ENCODE measurements around the gene CAMK2B.

The CAMK2B gene

GRCh38 chr7:44325201-44325671 is at the start of gene CAMK2B:
Gene CAMK2B, minus strand, starts transcription at chr7:44325594. Its CDS starts 173 bp downstream, at chr7:44325421.
- DNase-seq, result no peak

GRCh38 chr7:44374007-44374763 is 48.8 kb upstream of the CAMK2B start:
- no peak for DNase-seq

- no peak for DNase-seq
These were observed 48.0 kb upstream of the CAMK2B start for GRCh38 chr7:44373418-44373740.

- peak; percentile 41 for DNase-seq
These were observed 47.4 kb upstream of the CAMK2B start for GRCh38 chr7:44372560-44373417.

GRCh38 chr7:44368885-44369284 is 43.5 kb upstream of the CAMK2B start:
- no peak for DNase-seq

- DNase-seq, result no peak
These were observed 43.1 kb upstream of the CAMK2B start for GRCh38 chr7:44368455-44368854.

GRCh38 chr7:44367475-44368043 is 42.2 kb upstream of the CAMK2B start:
- no peak for DNase-seq

GRCh38 chr7:44366986-44367385 is 41.6 kb upstream of the CAMK2B start:
- peak; percentile 51 for DNase-seq

- DNase-seq, result no peak
These were observed 28.3 kb upstream of the CAMK2B start for GRCh38 chr7:44353668-44354067.

- no peak for DNase-seq
These were observed 23.7 kb upstream of the CAMK2B start for GRCh38 chr7:44348851-44349781.

- no peak for DNase-seq
These were observed 22.9 kb upstream of the CAMK2B start for GRCh38 chr7:44348300-44348699.

- no peak for DNase-seq
These were observed 22.2 kb upstream of the CAMK2B start for GRCh38 chr7:44347546-44348114.

- no peak for DNase-seq
These were observed 20.7 kb upstream of the CAMK2B start for GRCh38 chr7:44346063-44346462.

- DNase-seq, result no peak
These were observed 16.0 kb upstream of the CAMK2B start for GRCh38 chr7:44341401-44341800.

- DNase-seq, result peak; percentile 86
These were observed 13.2 kb upstream of the CAMK2B start for GRCh38 chr7:44338600-44338999.

- DNase-seq, result no peak
These were observed 11.1 kb upstream of the CAMK2B start for GRCh38 chr7:44336491-44336890.

GRCh38 chr7:44335184-44335583 is 9.8 kb upstream of the CAMK2B start:
- no peak for DNase-seq

GRCh38 chr7:44334734-44335097 is 9.3 kb upstream of the CAMK2B start:
- DNase-seq, result no peak

- no peak for DNase-seq
These were observed 8.7 kb upstream of the CAMK2B start for GRCh38 chr7:44333911-44334733.

GRCh38 chr7:44331682-44332081 is 6.3 kb upstream of the CAMK2B start:
- DNase-seq, result no peak

- DNase-seq, result no peak
These were observed 4.9 kb upstream of the CAMK2B start for GRCh38 chr7:44330331-44330730.

Data from inflammatory macrophage treated with lipopolysaccharide for 4 hours (primary cell).